Smooth muscle cell (in vitro differentiated cells): ENCODE data around the gene JMJD1C. TPM values are rescaled to one million over a fixed set of nuclear protein-coding genes. Genes with fewer than 3 reads are reported as not detected.

ENCODE experiments used
- DNase-seq: peaks from one replicate; lab custom pipeline; 2025; ENCODE audit not compliant: unreplicated experiment; lab: John Stamatoyannopoulos, UW
- H2AFZ ChIP-seq: fragments of 200-600 bp; sonication (generic); 2 replicates; pipeline ENCODE4 v1.6.0; 2016; ENCODE audit warnings: antibody characterized with exemption, low read depth, mild to moderate bottlenecking
- H3F3A ChIP-seq: fragments of 200-600 bp; sonication (generic); 2 replicates; pipeline ENCODE4 v1.6.0; 2017; ENCODE audit warnings: antibody characterized with exemption, low read depth
- H3K27ac ChIP-seq: fragments of 200-600 bp; sonication (generic); 2 replicates; pipeline ENCODE4 v1.5.1; 2016; ENCODE audit warnings: low read depth, mild to moderate bottlenecking
- H3K27me3 ChIP-seq: fragments of 200-600 bp; sonication (generic); 2 replicates; pipeline ENCODE4 v1.6.1; 2016; ENCODE audit warnings: low read depth, mild to moderate bottlenecking
- H3K36me3 ChIP-seq: fragments of 200-600 bp; sonication (generic); 2 replicates; pipeline ENCODE4 v1.5.1; 2016; ENCODE audit warnings: low read depth
- H3K4me1 ChIP-seq: fragments of 200-600 bp; sonication (generic); 2 replicates; pipeline ENCODE4 v1.5.1; 2016; ENCODE audit warnings: low read depth
- H3K4me2 ChIP-seq: fragments of 200-600 bp; sonication (generic); 2 replicates; pipeline ENCODE4 v1.6.0; 2016; ENCODE audit warnings: mild to moderate bottlenecking
- H3K4me3 ChIP-seq: fragments of 200-600 bp; sonication (generic); 2 replicates; pipeline ENCODE4 v1.5.1; 2016; ENCODE audit warnings: mild to moderate bottlenecking
- H3K79me2 ChIP-seq: fragments of 200-600 bp; sonication (generic); 2 replicates; pipeline ENCODE4 v1.6.0; 2016; ENCODE audit warnings: low read depth, mild to moderate bottlenecking
- H3K9ac ChIP-seq: fragments of 200-600 bp; sonication (generic); 2 replicates; pipeline ENCODE4 v1.6.0; 2016; ENCODE audit warnings: low read depth
- H3K9me3 ChIP-seq: fragments of 200-600 bp; sonication (generic); replicated peaks from 2 replicates; pipeline ENCODE4 v1.5.1; 2016; ENCODE audit warnings: low read depth
- H4K20me1 ChIP-seq: fragments of 200-600 bp; sonication (generic); 2 replicates; pipeline ENCODE4 v1.6.0; 2016; ENCODE audit warnings: low read depth
- WGBS: methylation state at CpG from one replicate; pipeline ENCODE4 v1.1.7; 2016; ENCODE audit warnings: low lambda C conversion rate; 5-methylcytosine and 5-hydroxymethylcytosine counted together
- polyA plus RNA-seq: library from polyadenylated mRNA; unstranded; fragments of >200 nt; fragmentation: Nextera tagmentation; extraction: Ambion mirVana; gene quantifications from 2 replicates; pipeline ENCODE4 v1.2.1, GENCODE V29; 2016
- total RNA-seq: library from RNA; depleted of rRNA; stranded (reverse); fragments of >200 nt; gene quantifications from 2 replicates; pipeline ENCODE4 v1.2.3, GENCODE V29; 2014
- TF ChIP-seq, protein P1 (sequence below): fragments of 200-600 bp; sonication (generic); IDR thresholded peaks from 2 replicates; pipeline ENCODE4 v1.5.1; 2017; ENCODE audit warnings: borderline replicate concordance, mild to moderate bottlenecking, antibody characterized with exemption; ENCODE audit not compliant: insufficient read depth, poor library complexity, severe bottlenecking

The JMJD1C gene
- total and polyA plus RNA-seq, 2 experiments from 2014 or later: 28.5 to 132 TPM

DNA sequence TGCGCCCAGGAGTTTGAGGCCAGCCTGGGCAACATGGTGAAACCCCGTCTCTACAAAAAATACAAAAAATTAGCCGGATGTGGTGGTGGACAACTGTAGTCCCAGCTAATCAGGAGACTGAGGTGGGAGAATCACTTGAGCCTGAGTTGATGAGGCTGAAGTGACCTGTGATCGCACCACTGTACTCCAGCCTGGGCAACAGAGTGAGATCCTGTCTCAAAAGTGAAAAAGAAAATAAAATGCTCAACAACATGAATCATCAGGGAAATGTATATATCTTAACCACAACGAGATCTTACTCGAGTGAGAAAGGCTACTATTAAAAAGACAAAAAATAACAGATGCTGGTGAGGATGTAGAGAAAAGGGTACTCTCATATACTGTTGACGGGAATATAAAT is 72.7 kb downstream of the JMJD1C start:
- peaks cover 98% of the 10 kb centered on the region for H3K79me2 ChIP-seq
- no peak overlapping the region for H3K4me3 ChIP-seq
- 89% methylated on average over 7 of the region's 7 CpGs for WGBS
- TF ChIP-seq, protein P1, sequence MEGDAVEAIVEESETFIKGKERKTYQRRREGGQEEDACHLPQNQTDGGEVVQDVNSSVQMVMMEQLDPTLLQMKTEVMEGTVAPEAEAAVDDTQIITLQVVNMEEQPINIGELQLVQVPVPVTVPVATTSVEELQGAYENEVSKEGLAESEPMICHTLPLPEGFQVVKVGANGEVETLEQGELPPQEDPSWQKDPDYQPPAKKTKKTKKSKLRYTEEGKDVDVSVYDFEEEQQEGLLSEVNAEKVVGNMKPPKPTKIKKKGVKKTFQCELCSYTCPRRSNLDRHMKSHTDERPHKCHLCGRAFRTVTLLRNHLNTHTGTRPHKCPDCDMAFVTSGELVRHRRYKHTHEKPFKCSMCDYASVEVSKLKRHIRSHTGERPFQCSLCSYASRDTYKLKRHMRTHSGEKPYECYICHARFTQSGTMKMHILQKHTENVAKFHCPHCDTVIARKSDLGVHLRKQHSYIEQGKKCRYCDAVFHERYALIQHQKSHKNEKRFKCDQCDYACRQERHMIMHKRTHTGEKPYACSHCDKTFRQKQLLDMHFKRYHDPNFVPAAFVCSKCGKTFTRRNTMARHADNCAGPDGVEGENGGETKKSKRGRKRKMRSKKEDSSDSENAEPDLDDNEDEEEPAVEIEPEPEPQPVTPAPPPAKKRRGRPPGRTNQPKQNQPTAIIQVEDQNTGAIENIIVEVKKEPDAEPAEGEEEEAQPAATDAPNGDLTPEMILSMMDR: no peak
- no peak overlapping the region for H2AFZ ChIP-seq
- no peaks in the 10 kb centered on the region for H3K4me1 ChIP-seq
- H3K27ac ChIP-seq: no peak overlapping the region
- H4K20me1 ChIP-seq: peaks cover 30% of the 10 kb centered on the region
- no peak for DNase-seq
- H3K9me3 ChIP-seq: no peaks in the 10 kb centered on the region
- no peaks in the 10 kb centered on the region for H3K27me3 ChIP-seq
- no peaks in the 10 kb centered on the region for H3F3A ChIP-seq
- no peak overlapping the region for H3K4me2 ChIP-seq
- no peak overlapping the region for H3K9ac ChIP-seq
- no peaks in the 10 kb centered on the region for H3K36me3 ChIP-seq

DNA sequence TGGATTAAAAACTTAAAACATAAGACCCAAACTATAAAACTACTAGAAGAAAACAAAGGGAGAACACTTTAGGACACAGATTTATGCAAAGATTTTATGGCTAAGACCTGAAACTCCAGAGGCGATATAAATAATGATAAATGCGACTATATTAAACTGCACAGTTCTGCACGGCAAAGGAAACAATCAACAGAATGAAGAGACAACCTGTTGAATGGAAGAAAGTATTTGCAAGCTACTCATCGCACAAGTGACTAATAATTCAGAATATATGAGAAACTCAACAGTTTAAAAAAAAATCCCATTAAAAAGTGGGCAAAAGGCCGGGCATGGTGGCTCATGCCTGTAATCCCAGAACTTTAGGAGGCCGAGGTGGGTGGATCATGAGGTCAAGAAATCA is 73.6 kb downstream of the JMJD1C start:
- peaks cover 32% of the 10 kb centered on the region for H4K20me1 ChIP-seq
- no peaks in the 10 kb centered on the region for H3K9me3 ChIP-seq

DNA sequence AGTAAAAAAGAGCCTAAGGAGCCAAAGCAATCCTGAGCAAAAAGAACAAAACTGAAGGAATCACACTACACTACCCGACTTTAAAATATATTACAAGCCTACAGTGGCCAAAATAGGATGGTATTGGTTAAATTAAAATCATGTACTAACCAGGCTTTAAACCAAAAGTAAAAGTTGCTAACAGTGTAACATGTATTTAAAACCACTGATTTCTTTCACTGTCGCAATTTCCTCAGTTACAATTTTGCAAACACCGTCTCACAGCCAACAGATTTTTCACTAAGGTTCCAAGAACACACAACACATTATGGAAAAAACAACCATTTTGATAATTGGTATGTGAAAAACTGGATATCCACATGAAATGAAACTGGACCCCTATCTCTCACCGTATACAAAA is 74.0 kb downstream of the JMJD1C start:
- Histone ChIP-seq H2AFZ (no peak overlapping the region), H3K9me3 (no peaks in the 10 kb centered on the region), H3K79me2 (peaks cover 99% of the 10 kb centered on the region), H3F3A (no peaks in the 10 kb centered on the region), H3K9ac (no peak overlapping the region), H3K4me3 (no peak overlapping the region), H3K36me3 (no peaks in the 10 kb centered on the region), H4K20me1 (peaks cover 36% of the 10 kb centered on the region), H3K4me2 (no peak overlapping the region), H3K27ac (no peak overlapping the region), H3K27me3 (no peaks in the 10 kb centered on the region), H3K4me1 (no peaks in the 10 kb centered on the region)
- DNase-seq: no peak
- TF ChIP-seq, protein P1: no peak
- WGBS: 99% methylated on average over 4 of the region's 4 CpGs

More for the DNA sequence above, 73.6 kb downstream of the JMJD1C start:
- Histone ChIP-seq H3K9ac (no peak overlapping the region), H3K27me3 (no peaks in the 10 kb centered on the region), H3K4me1 (no peaks in the 10 kb centered on the region), H3K4me2 (no peak overlapping the region), H3K36me3 (no peaks in the 10 kb centered on the region), H2AFZ (no peak overlapping the region), H3K79me2 (peaks cover 99% of the 10 kb centered on the region), H3K4me3 (no peak overlapping the region), H3F3A (no peaks in the 10 kb centered on the region), H3K27ac (no peak overlapping the region)
- 96% methylated on average over 6 of the region's 6 CpGs for WGBS
- DNase-seq: no peak
- TF ChIP-seq, protein P1: no peak

DNA sequence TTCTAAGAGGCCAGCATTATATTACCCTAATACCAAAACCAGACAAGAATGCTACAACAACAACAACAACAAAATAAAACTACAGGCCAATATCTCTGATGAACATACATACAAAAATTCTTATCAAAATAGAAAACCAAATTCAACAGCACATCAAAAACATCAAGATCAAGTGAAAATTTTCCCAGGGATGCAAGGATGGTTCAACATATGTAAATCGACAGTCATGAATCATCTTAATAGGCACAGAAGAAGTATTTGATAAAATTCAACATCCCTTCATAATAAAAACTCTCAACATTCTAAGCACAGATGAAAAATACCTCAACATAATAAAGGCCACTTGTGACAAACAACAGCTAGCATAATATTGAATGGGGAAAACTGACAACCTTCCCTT is 75.3 kb downstream of the JMJD1C start:
- H2AFZ ChIP-seq: no peak overlapping the region
- no peaks in the 10 kb centered on the region for H3K9me3 ChIP-seq
- 94% methylated on average over 1 of the region's 1 CpG for WGBS
- H3F3A ChIP-seq: no peaks in the 10 kb centered on the region
- no peaks in the 10 kb centered on the region for H3K27me3 ChIP-seq
- no peak overlapping the region for H3K9ac ChIP-seq
- peaks cover 49% of the 10 kb centered on the region for H4K20me1 ChIP-seq
- TF ChIP-seq, protein P1: no peak
- no peak overlapping the region for H3K27ac ChIP-seq
- DNase-seq: no peak
- no peaks in the 10 kb centered on the region for H3K36me3 ChIP-seq
- H3K4me3 ChIP-seq: no peak overlapping the region
- H3K4me1 ChIP-seq: no peaks in the 10 kb centered on the region
- H3K79me2 ChIP-seq: peaks cover 99% of the 10 kb centered on the region
- H3K4me2 ChIP-seq: no peak overlapping the region
